Uterus (tissue), 2 donors: ENCODE data around the gene DBNDD2.

Source experiments
- POLR2A ChIP-seq, 2 donors: fragments of 450-650 bp; IDR thresholded peaks; one replicate each; pipeline ENCODE4 v1.6.1; 2016; ENCODE audit warnings: antibody characterized with exemption in 2 of 2, mild to moderate bottlenecking in 1 of 2, moderate library complexity in 1 of 2
- TF ChIP-seq, protein P1 (sequence below), 4 experiments: fragments of 200-600 bp in 2 of 4; fragments of 450-650 bp in 2 of 4; sonication (generic) in 2 of 4; IDR thresholded peaks; one replicate each; pipeline ENCODE4 v1.5.1; 2016 to 2019; ENCODE audit warnings: antibody characterized with exemption in 4 of 4, mild to moderate bottlenecking in 2 of 4, moderate library complexity in 1 of 4

DNA sequence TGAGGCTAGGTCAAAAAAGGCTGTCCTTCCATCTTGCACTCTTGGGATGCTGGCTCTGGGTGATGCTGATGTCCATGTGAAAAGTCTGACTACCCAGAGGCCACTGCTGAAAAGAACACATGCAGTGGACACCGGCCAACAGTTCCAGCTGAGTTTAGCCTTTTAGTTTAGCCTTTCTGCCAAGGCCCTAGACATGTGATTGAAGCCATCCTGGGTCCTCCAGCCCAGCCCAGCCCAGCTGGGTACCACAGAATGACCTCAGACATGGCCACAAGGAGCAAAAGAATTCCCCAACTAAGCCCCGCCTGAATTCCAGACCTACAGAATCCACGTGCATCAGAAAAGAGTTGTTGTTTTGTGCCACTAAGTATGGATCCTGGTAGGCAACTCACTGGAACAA, 25.2 kb downstream of the DBNDD2 start:
- TF ChIP-seq, protein P1, sequence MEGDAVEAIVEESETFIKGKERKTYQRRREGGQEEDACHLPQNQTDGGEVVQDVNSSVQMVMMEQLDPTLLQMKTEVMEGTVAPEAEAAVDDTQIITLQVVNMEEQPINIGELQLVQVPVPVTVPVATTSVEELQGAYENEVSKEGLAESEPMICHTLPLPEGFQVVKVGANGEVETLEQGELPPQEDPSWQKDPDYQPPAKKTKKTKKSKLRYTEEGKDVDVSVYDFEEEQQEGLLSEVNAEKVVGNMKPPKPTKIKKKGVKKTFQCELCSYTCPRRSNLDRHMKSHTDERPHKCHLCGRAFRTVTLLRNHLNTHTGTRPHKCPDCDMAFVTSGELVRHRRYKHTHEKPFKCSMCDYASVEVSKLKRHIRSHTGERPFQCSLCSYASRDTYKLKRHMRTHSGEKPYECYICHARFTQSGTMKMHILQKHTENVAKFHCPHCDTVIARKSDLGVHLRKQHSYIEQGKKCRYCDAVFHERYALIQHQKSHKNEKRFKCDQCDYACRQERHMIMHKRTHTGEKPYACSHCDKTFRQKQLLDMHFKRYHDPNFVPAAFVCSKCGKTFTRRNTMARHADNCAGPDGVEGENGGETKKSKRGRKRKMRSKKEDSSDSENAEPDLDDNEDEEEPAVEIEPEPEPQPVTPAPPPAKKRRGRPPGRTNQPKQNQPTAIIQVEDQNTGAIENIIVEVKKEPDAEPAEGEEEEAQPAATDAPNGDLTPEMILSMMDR (IDR thresholded peaks at IDR 0.05) = no peak
- no peak for TF ChIP-seq POLR2A (IDR thresholded peaks at IDR 0.05)
